Kidney epithelial cell (primary cell): ENCODE results near the gene SCARB2. TPM values are rescaled to one million over a fixed set of nuclear protein-coding genes. Genes with fewer than 3 reads are reported as not detected.

Source experiments
- DNase-seq: peaks from one replicate; pipeline ENCODE4 v3.0.0-alpha.2; 2010; ENCODE audit warnings: low read depth
- H3K27me3 ChIP-seq: 2 replicates; pipeline ENCODE4 v1.6.0; 2011; ENCODE audit warnings: low read length; ENCODE audit not compliant: control insufficient read depth, insufficient read depth
- H3K36me3 ChIP-seq: 2 replicates; pipeline ENCODE4 v1.5.1; 2011; ENCODE audit warnings: low read length; ENCODE audit not compliant: control insufficient read depth, insufficient read depth
- H3K4me3 ChIP-seq: 2 replicates; pipeline ENCODE4 v1.5.1; 2011; ENCODE audit warnings: low read depth, mild to moderate bottlenecking, control low read depth, low read length
- total RNA-seq: library from RNA; depleted of rRNA; stranded (reverse); fragments of >200 nt; gene quantifications from 2 replicates; pipeline ENCODE4 v1.2.3, GENCODE V29; 2015
- TF ChIP-seq, protein P1 (sequence below): IDR thresholded peaks from 2 replicates; pipeline ENCODE4 v1.5.1; 2011; ENCODE audit warnings: mild to moderate bottlenecking, moderate library complexity, low read length, control low read depth, inconsistent platforms; ENCODE audit not compliant: insufficient read depth, poor library complexity, severe bottlenecking

SCARB2 gene
- total RNA-seq, 1 donor from 2014 or later, result 141 TPM

DNA sequence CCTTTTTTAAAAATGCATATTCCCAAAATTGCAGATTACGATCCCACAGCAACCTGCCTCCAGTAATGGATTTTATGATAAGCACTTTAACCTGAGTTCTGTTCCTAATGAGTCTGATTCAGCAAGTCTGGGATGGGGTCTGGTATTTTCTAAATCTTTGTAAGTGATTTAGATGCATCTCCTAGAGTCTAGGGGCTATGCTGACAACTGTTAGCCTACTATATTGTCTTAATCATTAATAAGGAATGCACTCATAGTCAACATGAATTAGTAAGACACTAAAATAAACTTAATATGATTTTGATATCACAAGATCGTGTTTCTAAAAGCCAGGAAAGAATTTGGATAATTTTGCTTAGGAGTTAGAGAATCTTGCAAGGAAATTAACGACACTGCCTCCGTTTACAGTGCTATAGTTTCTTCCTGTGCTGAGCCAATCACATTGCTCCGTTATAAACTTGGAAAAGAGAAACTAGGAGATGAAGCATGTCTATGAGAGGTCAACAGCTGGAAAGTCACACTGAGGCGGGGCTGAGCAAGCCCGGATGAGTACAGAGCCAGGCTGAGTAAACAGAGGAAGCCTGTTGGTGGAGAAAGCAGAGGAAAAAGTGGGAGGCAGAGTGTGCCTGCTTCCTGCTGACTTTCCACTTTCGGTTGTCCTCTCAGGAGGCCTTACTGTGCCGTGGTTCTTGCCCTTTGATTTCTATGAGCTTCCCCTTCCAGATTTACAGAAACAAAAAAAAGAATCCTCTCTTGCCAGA is 5.4 kb downstream of the SCARB2 start:
- TF ChIP-seq, protein P1, sequence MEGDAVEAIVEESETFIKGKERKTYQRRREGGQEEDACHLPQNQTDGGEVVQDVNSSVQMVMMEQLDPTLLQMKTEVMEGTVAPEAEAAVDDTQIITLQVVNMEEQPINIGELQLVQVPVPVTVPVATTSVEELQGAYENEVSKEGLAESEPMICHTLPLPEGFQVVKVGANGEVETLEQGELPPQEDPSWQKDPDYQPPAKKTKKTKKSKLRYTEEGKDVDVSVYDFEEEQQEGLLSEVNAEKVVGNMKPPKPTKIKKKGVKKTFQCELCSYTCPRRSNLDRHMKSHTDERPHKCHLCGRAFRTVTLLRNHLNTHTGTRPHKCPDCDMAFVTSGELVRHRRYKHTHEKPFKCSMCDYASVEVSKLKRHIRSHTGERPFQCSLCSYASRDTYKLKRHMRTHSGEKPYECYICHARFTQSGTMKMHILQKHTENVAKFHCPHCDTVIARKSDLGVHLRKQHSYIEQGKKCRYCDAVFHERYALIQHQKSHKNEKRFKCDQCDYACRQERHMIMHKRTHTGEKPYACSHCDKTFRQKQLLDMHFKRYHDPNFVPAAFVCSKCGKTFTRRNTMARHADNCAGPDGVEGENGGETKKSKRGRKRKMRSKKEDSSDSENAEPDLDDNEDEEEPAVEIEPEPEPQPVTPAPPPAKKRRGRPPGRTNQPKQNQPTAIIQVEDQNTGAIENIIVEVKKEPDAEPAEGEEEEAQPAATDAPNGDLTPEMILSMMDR, result no peak
- Histone ChIP-seq H3K4me3 (no peak overlapping the region), H3K36me3 (no peaks in the 10 kb centered on the region), H3K27me3 (no peaks in the 10 kb centered on the region)
- no peak for DNase-seq

DNA sequence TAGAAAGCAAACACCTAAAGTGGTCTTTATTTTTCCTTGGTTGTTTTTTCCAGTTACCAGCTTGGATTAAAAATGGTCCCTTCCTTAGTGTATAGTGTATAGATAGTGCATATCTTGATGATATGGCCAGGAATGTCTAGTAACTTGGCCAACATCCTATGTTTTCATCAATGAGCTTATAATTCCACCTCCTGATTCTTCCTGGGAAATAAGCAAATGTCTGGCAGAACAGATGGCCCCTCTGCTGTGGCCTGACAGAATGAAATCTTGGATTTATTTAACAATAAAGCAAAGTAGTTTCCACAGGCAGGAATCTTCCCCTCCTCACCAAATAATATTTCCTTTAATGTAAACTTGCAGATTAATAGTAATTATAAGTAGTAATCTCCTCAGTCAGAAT is 6.1 kb downstream of the SCARB2 start:
- TF ChIP-seq, protein P1, result no peak
- Histone ChIP-seq H3K36me3 (no peaks in the 10 kb centered on the region), H3K27me3 (no peaks in the 10 kb centered on the region), H3K4me3 (no peak overlapping the region)
- no peak for DNase-seq

DNA sequence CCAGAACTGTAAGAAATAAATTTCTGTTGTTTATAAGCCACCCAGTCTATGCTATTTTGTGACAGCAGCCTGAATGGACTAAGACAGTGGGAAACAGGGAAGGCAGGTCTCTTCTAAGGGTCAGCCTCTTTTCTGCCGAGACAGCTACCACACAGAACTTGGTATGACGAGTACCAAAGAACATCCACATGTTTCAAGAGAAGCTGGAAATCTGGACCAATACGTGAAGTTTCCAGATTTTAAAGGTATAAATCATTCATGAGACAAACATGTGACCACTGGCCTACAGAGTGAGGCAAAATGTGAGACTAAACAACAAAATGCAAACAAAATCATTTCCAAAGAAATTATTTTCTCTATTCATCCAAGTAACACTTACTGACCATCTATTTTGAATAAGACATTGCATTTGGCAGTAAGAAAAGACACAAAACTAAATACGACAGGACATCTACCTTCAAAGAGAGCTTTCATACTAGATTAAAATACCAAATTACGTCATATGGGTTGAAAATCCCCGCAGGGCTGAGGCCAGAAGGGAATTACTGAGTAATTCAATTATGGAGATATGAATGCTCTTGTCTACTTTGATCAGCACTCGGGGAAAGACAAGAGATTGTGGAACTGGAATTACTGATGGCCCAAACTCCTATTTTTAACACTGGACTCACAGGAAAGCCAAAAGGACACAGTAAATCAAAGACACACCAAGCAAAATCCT is 7.2 kb downstream of the SCARB2 start:
- no peaks in the 10 kb centered on the region for H3K36me3 ChIP-seq
- DNase-seq, result no peak
- H3K4me3 ChIP-seq, result no peak overlapping the region
- TF ChIP-seq, protein P1, result no peak
- no peaks in the 10 kb centered on the region for H3K27me3 ChIP-seq

DNA sequence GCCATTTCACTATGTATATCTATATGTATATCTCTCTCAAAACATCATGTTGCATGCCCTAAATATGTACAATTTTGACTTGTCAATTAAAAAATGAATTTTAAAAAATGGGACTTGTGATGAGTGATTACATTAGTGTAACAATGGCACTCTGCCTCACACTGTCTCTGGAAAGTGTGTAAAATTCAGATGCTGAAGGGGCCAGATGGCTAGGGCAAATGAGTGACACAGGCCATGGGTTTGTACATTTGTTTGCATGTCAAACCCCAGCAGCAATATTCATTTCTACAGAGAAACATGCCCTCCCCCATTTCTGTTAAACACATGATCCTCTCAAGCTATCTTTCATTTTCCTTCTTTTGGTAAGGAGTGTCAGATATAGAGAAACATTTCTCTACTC is 8.1 kb downstream of the SCARB2 start:
- no peak overlapping the region for H3K4me3 ChIP-seq
- H3K27me3 ChIP-seq, result no peaks in the 10 kb centered on the region
- no peak for DNase-seq
- H3K36me3 ChIP-seq, result no peaks in the 10 kb centered on the region
- TF ChIP-seq, protein P1, result no peak

DNA sequence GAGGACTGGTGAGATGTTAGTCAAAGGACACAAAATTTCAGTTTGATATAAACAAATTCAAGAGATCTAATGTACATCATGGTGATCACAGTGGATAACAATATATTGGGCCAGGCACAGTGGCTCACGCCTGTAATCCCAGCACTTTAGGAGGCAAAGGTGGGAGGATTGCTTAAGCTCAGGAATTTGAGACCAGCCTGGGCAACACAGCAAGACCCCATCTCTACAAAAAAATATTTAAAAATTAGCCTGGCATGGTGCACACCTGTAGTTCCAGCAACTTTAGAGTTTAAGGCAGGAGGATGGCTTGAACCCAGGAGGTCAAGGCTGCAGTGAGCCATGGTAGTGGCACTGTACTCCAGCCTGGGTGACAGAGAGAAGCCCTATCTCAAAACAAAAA is 8.7 kb downstream of the SCARB2 start:
- no peak for DNase-seq
- TF ChIP-seq, protein P1, result no peak
- H3K36me3 ChIP-seq, result no peaks in the 10 kb centered on the region
- H3K4me3 ChIP-seq, result no peak overlapping the region
- H3K27me3 ChIP-seq, result no peaks in the 10 kb centered on the region
